Fibroblast of lung (primary cell): ENCODE data around the gene FAM149B1.

Source experiments
- EZH2 ChIP-seq: IDR thresholded peaks from 2 replicates; pipeline ENCODE4 v1.5.1; 2012; ENCODE audit warnings: low read length, control low read depth, mild to moderate bottlenecking; ENCODE audit errors: missing control alignments
- TF ChIP-seq, protein P1 (sequence below), 2 donors: IDR thresholded peaks in 1 of 2; conservative IDR thresholded peaks in 1 of 2; 1 replicate in 1 of 2; 2 replicates in 1 of 2; pipeline ENCODE4 v1.5.1; 2011 to 2012; ENCODE audit warnings: low read length in 2 of 2, control low read depth in 1 of 2, inconsistent platforms in 1 of 2, low read depth in 1 of 2, mild to moderate bottlenecking in 1 of 2

DNA sequence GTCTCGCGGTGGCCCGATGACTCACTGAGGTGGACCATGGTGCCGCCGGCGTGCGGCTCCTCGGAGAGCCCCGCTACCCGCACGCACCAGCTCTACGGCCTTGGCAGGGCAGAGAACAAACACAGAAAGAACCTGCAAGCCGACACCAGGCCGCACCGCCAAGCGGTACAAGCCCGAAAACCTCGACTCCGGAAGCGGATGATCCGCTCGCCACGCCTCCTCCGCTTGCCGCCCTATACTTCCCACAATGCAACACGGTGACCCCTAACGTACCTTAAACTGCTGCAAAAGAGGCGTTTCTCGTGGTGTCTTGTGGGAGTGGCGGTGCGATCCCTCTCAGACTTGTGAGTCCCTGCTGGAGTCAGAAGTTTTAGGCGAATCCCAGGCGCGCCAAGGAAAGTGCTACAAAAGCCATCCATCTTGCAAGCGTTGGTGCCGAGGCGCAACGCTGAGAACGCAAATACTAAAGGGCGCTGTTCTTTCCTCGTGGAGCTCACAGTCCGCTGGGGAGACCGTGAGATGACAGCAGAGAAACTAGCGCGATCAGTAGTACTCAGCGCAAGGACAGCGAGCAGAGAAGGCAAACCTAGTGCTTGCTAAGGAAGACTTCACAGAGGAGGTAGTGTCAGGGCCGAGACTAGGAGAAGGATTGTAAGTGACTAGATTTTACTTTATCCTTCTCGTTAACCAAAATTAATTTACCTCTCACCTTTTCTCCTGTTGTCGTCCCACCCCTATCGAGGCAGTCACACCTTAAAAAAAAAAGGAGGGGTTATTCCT, 84.7 kb downstream of the FAM149B1 start, which contains the start of gene MRPS16:
- TF ChIP-seq EZH2, result no peak
- TF ChIP-seq, protein P1, sequence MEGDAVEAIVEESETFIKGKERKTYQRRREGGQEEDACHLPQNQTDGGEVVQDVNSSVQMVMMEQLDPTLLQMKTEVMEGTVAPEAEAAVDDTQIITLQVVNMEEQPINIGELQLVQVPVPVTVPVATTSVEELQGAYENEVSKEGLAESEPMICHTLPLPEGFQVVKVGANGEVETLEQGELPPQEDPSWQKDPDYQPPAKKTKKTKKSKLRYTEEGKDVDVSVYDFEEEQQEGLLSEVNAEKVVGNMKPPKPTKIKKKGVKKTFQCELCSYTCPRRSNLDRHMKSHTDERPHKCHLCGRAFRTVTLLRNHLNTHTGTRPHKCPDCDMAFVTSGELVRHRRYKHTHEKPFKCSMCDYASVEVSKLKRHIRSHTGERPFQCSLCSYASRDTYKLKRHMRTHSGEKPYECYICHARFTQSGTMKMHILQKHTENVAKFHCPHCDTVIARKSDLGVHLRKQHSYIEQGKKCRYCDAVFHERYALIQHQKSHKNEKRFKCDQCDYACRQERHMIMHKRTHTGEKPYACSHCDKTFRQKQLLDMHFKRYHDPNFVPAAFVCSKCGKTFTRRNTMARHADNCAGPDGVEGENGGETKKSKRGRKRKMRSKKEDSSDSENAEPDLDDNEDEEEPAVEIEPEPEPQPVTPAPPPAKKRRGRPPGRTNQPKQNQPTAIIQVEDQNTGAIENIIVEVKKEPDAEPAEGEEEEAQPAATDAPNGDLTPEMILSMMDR (conservative IDR thresholded peaks at IDR 0.05 in 1 of 2, IDR thresholded peaks at IDR 0.05 in 1 of 2; ENCODE audit: low read depth in 1 of 2, low read length in 2 of 2), result no peak
